DOHH2 (cell line): ENCODE measurements around the gene MARK1.

Experiments
- H3F3A ChIP-seq: fragments of 200-600 bp; sonication (generic), shearing (Covaris generic); 2 replicates; pipeline ENCODE4 v1.6.0; 2016; ENCODE audit warnings: antibody characterized with exemption, mild to moderate bottlenecking; ENCODE audit not compliant: control insufficient read depth, insufficient read depth
- H3K27ac ChIP-seq: fragments of 200-600 bp; sonication (generic); 2 replicates; pipeline ENCODE4 v1.5.1; 2014; ENCODE audit warnings: low read depth, mild to moderate bottlenecking, low read length, moderate library complexity
- H3K27me3 ChIP-seq: fragments of 200-600 bp; sonication (generic); 2 replicates; pipeline ENCODE4 v1.6.1; 2014; ENCODE audit warnings: mild to moderate bottlenecking, low read length, mixed read lengths; ENCODE audit not compliant: control insufficient read depth
- H3K36me3 ChIP-seq: fragments of 200-600 bp; sonication (generic); 2 replicates; pipeline ENCODE4 v1.6.1; 2014; ENCODE audit warnings: mild to moderate bottlenecking, low read length, moderate library complexity, mixed read lengths; ENCODE audit not compliant: control insufficient read depth
- H3K4me1 ChIP-seq: fragments of 200-600 bp; sonication (generic); 2 replicates; pipeline ENCODE4 v1.6.1; 2014; ENCODE audit warnings: mild to moderate bottlenecking, low read length, mixed read lengths; ENCODE audit not compliant: control insufficient read depth
- H3K4me2 ChIP-seq: fragments of 200-600 bp; sonication (generic); 2 replicates; pipeline ENCODE4 v1.6.0; 2014; ENCODE audit warnings: mild to moderate bottlenecking, low read length, moderate library complexity
- H3K4me3 ChIP-seq: fragments of 200-600 bp; sonication (generic); 2 replicates; pipeline ENCODE4 v1.5.1; 2014; ENCODE audit warnings: mild to moderate bottlenecking, low read length, mixed read lengths
- H3K79me2 ChIP-seq: fragments of 200-600 bp; sonication (generic); 2 replicates; pipeline ENCODE4 v1.6.1; 2014; ENCODE audit warnings: mild to moderate bottlenecking, low read length, mixed read lengths; ENCODE audit not compliant: control insufficient read depth
- H3K9me2 ChIP-seq: fragments of 200-600 bp; sonication (generic); replicated peaks from 2 replicates; pipeline ENCODE4 v1.6.1; 2014; ENCODE audit warnings: mild to moderate bottlenecking, low read length, mixed read lengths; ENCODE audit not compliant: control insufficient read depth
- H3K9me3 ChIP-seq: fragments of 200-600 bp; sonication (generic); 2 replicates; pipeline ENCODE4 v1.6.1; 2014; ENCODE audit warnings: antibody characterized with exemption, low read length, mixed read lengths; ENCODE audit not compliant: control insufficient read depth, insufficient read depth
- H4K20me1 ChIP-seq: fragments of 200-600 bp; sonication (generic); 2 replicates; pipeline ENCODE4 v1.6.0; 2014; ENCODE audit warnings: low read depth, mild to moderate bottlenecking, antibody characterized with exemption, low read length, moderate library complexity; ENCODE audit not compliant: control insufficient read depth, insufficient read depth
- EZH2phosphoT487 ChIP-seq: fragments of 200-600 bp; sonication (generic); IDR thresholded peaks from 2 replicates; pipeline ENCODE4 v1.6.1; 2017; ENCODE audit warnings: borderline replicate concordance, mild to moderate bottlenecking, antibody characterized with exemption, low read length, moderate library complexity, mixed read lengths
- TF ChIP-seq, protein P1 (sequence below): fragments of 200-600 bp; sonication (generic); IDR thresholded peaks from one replicate; pipeline ENCODE4 v1.5.1; 2014; ENCODE audit warnings: antibody characterized with exemption, mild to moderate bottlenecking, low read depth, low read length; ENCODE audit not compliant: poor library complexity, severe bottlenecking

The MARK1 gene

DNA sequence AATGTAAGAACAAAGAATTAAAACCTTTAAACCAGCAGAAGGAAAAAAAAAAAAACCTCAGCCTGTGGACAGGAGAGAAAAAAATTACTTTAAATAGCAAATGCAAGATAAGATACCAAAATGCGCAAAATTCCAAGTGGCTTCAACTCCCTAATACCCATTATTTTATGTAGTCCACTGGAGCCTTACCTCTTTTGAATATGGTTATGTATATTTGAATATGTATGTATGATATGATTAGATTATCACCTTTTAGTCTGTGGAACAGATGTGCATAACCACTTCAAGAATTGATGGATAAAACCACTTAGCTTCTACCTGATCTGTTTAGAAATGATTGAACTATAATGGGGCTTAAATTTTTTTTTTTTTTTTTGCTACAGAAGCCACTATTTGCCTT is 109.8 kb downstream of the MARK1 start:
- Histone ChIP-seq H3K4me3 (no peak overlapping the region), H3K9me2 (no peaks in the 10 kb centered on the region), H3F3A (no peaks in the 10 kb centered on the region), H3K9me3 (no peaks in the 10 kb centered on the region), H3K4me1 (no peaks in the 10 kb centered on the region), H3K79me2 (no peaks in the 10 kb centered on the region), H3K36me3 (no peaks in the 10 kb centered on the region), H3K27ac (no peak overlapping the region), H4K20me1 (no peaks in the 10 kb centered on the region), H3K4me2 (no peak overlapping the region), H3K27me3 (no peaks in the 10 kb centered on the region)
- TF ChIP-seq, protein P1, sequence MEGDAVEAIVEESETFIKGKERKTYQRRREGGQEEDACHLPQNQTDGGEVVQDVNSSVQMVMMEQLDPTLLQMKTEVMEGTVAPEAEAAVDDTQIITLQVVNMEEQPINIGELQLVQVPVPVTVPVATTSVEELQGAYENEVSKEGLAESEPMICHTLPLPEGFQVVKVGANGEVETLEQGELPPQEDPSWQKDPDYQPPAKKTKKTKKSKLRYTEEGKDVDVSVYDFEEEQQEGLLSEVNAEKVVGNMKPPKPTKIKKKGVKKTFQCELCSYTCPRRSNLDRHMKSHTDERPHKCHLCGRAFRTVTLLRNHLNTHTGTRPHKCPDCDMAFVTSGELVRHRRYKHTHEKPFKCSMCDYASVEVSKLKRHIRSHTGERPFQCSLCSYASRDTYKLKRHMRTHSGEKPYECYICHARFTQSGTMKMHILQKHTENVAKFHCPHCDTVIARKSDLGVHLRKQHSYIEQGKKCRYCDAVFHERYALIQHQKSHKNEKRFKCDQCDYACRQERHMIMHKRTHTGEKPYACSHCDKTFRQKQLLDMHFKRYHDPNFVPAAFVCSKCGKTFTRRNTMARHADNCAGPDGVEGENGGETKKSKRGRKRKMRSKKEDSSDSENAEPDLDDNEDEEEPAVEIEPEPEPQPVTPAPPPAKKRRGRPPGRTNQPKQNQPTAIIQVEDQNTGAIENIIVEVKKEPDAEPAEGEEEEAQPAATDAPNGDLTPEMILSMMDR = no peak
- no peak for TF ChIP-seq EZH2phosphoT487

DNA sequence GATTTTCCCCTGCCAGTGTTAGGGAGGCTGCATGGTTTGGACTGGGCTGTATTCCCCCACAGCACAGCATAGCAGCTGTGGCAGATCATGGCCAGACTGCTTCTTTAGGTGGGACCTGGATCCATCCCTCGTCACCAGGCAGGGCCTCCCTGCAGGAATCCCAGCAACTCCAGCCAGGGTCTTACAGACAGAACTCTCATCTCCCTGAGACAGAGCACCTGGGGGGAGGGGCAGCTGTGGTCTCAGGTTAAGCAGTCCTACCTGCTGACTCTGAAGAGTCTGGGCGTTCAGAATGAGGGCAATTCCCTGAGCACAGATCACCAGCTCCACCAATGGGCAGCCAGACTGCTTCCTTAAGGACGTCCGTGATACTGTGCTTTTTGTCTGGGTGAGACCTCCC is 114.3 kb downstream of the MARK1 start:
- H3K9me2 ChIP-seq = no peaks in the 10 kb centered on the region
- H4K20me1 ChIP-seq = no peaks in the 10 kb centered on the region
- no peaks in the 10 kb centered on the region for H3K4me1 ChIP-seq
- TF ChIP-seq EZH2phosphoT487 = no peak
- TF ChIP-seq, protein P1 = no peak
- no peaks in the 10 kb centered on the region for H3K9me3 ChIP-seq
- H3K79me2 ChIP-seq = no peaks in the 10 kb centered on the region
- H3K27me3 ChIP-seq = no peaks in the 10 kb centered on the region
- no peak overlapping the region for H3K4me2 ChIP-seq
- H3K27ac ChIP-seq = no peak overlapping the region
- H3K36me3 ChIP-seq = no peaks in the 10 kb centered on the region
- no peaks in the 10 kb centered on the region for H3F3A ChIP-seq
- no peak overlapping the region for H3K4me3 ChIP-seq

DNA sequence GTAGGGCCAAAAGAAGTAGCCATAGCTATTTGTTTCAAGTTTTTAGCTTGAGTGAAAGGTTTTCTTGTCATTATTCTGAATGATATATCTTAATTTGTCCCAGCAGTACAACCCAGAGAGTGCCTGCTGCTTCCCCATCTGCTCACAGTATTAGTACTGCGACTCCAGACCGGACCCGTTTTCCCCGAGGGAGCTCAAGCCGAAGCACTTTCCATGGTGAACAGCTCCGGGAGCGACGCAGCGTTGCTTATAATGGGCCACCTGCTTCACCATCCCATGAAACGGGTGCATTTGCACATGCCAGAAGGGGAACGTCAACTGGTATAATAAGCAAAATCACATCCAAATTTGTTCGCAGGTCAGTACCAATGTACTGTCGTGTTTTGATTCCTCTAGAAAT is 125.1 kb downstream of the MARK1 start:
- no peaks in the 10 kb centered on the region for H3K79me2 ChIP-seq
- no peak overlapping the region for H3K27ac ChIP-seq
- no peaks in the 10 kb centered on the region for H3K9me2 ChIP-seq
- no peaks in the 10 kb centered on the region for H4K20me1 ChIP-seq
- H3K4me2 ChIP-seq = no peak overlapping the region
- no peaks in the 10 kb centered on the region for H3K36me3 ChIP-seq
- no peak overlapping the region for H3K4me3 ChIP-seq
- H3F3A ChIP-seq = no peaks in the 10 kb centered on the region
- TF ChIP-seq EZH2phosphoT487 = no peak
- TF ChIP-seq, protein P1 = no peak
- H3K4me1 ChIP-seq = no peaks in the 10 kb centered on the region
- H3K9me3 ChIP-seq = no peaks in the 10 kb centered on the region
- no peaks in the 10 kb centered on the region for H3K27me3 ChIP-seq

DNA sequence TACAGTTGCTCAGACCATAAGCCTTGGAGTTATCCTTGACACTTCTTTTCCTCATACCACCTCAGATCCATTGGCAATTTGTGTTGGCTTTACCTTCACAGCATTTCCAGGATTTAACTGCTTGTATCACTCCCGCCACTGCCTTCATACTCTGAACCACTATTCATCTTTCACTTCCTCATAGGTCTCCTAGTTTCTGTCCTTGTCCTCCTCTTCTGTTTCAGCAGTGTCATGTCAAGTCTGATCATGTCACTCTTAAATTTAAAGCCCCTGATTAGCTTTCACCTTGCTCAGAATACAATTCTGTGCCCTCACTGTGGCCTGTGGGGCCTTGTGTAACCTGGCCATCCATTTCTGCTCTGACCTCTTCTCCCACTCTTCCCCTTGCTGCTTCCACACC is 127.6 kb downstream of the MARK1 start:
- no peaks in the 10 kb centered on the region for H3K36me3 ChIP-seq
- H3K27ac ChIP-seq = no peak overlapping the region
- no peaks in the 10 kb centered on the region for H3K79me2 ChIP-seq
- H3K4me2 ChIP-seq = no peak overlapping the region
- TF ChIP-seq, protein P1 = no peak
- H3K27me3 ChIP-seq = no peaks in the 10 kb centered on the region
- no peaks in the 10 kb centered on the region for H3K9me3 ChIP-seq
- no peaks in the 10 kb centered on the region for H4K20me1 ChIP-seq
- no peak overlapping the region for H3K4me3 ChIP-seq
- H3F3A ChIP-seq = no peaks in the 10 kb centered on the region
- no peaks in the 10 kb centered on the region for H3K4me1 ChIP-seq
- H3K9me2 ChIP-seq = no peaks in the 10 kb centered on the region
